OCI-M2 (cell line): Measurements from ENCODE around the gene TBC1D16.
"Not testable (repeated sequence)": the region's sequence is repeated elsewhere in the genome, so short reads cannot be mapped to it uniquely, and the experiment has no call there.

ENCODE experiments used
- DNase-seq: peaks from one replicate; lab custom pipeline; 2025; ENCODE audit not compliant: unreplicated experiment; lab: John Stamatoyannopoulos, UW

TBC1D16 gene

GRCh38 chr17:80051681-80052080 is 16.0 kb upstream of the TBC1D16 start:
- DNase-seq = no peak

- no peak for DNase-seq
Measured at GRCh38 chr17:80050706-80051105, 15.0 kb upstream of the TBC1D16 start.

GRCh38 chr17:80049986-80050385 is 14.3 kb upstream of the TBC1D16 start:
- no peak for DNase-seq

GRCh38 chr17:80047176-80047575 is 11.5 kb upstream of the TBC1D16 start:
- no peak for DNase-seq

GRCh38 chr17:80046709-80047108 is 11.0 kb upstream of the TBC1D16 start:
- DNase-seq = not testable (repeated sequence)

GRCh38 chr17:80045703-80046102 is 10.0 kb upstream of the TBC1D16 start:
- no peak for DNase-seq

GRCh38 chr17:80043963-80044362 is 8.3 kb upstream of the TBC1D16 start:
- DNase-seq = no peak

- DNase-seq = no peak
Measured at GRCh38 chr17:80036715-80037477, 1.2 kb upstream of the TBC1D16 start.

GRCh38 chr17:80035937-80036714 is 454 bp upstream of the TBC1D16 start, which contains the start of gene CCDC40:
Gene CCDC40, plus strand, starts transcription at chr17:80036642. Its CDS starts 21 bp downstream, at chr17:80036663.
- no peak for DNase-seq

- DNase-seq = no peak
Measured at GRCh38 chr17:80034791-80035686, 633 bp downstream of the TBC1D16 start.

GRCh38 chr17:80033840-80034239 is 1.8 kb downstream of the TBC1D16 start:
- DNase-seq = no peak

- no peak for DNase-seq
Measured at GRCh38 chr17:80032614-80033171, 3.0 kb downstream of the TBC1D16 start.

- DNase-seq = no peak
Measured at GRCh38 chr17:80031691-80032430, 3.8 kb downstream of the TBC1D16 start.

- DNase-seq = no peak
Measured at GRCh38 chr17:80030730-80031410, 4.8 kb downstream of the TBC1D16 start.

GRCh38 chr17:80029258-80029974 is 6.3 kb downstream of the TBC1D16 start:
- DNase-seq = no peak

GRCh38 chr17:80028030-80028429 is 7.6 kb downstream of the TBC1D16 start:
- DNase-seq = no peak

- no peak for DNase-seq
Measured at GRCh38 chr17:80027043-80027435, 8.6 kb downstream of the TBC1D16 start.

- no peak for DNase-seq
Measured at GRCh38 chr17:80026359-80027042, 9.2 kb downstream of the TBC1D16 start.
